PC-9 (cell line): ENCODE data around the gene ENG.

Experiments
- EZH2 ChIP-seq: fragments of 200-600 bp; sonication (generic); IDR thresholded peaks from 2 replicates; pipeline ENCODE4 v1.8.0; 2017; ENCODE audit warnings: antibody characterized with exemption, low read depth
- TF ChIP-seq, protein P1 (sequence below): fragments of 200-600 bp; sonication (generic); conservative IDR thresholded peaks from 2 replicates; pipeline ENCODE4 v1.6.1; 2017; ENCODE audit warnings: mixed run types, antibody characterized with exemption, mild to moderate bottlenecking, moderate library complexity

DNA sequence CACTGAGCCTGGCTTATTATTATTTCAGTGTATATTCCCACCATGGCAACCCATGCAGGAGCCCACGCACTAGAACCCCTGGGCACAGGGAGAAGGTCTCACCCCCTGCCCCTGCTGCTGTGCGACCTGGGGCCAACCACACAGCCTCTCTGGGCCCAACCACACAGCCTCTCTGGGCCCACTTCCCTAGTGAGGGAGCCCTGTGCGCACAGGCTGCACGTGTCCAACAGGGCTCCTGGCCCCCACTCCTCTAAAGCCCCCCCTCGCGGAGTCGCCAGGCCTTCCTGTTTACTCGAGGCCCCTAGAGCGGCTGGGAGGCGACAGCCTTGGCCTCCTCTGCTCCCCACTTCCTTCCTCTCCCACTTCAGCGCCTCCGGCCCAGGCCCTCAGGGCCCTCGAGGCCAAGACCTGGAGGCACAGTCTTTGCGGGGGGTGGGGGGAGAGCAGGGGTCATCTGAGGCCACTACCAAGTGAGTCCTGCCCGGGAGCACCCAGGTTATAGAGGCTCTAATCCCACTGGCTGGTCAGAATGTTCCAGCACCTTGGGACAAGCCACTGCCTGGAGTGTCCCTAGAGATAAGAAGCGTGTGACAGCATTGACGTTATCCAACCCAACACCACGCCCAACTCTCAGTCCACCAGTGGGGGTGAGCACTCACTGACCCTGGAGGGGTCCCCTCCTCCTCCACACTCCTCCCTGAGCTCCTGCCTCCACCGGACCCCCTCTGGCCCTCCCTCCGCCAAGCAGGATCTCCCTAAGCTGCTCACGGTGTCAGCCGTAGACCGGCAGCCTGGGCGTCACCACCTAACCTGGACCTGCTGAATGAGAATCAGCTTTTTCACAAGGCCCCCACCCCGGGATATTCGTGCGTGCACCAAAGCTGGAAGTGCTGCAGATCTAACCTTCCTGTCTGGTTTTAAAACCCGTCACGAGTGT lies 7.9 kb upstream of the ENG start:
- no peak for TF ChIP-seq EZH2
- TF ChIP-seq, protein P1, sequence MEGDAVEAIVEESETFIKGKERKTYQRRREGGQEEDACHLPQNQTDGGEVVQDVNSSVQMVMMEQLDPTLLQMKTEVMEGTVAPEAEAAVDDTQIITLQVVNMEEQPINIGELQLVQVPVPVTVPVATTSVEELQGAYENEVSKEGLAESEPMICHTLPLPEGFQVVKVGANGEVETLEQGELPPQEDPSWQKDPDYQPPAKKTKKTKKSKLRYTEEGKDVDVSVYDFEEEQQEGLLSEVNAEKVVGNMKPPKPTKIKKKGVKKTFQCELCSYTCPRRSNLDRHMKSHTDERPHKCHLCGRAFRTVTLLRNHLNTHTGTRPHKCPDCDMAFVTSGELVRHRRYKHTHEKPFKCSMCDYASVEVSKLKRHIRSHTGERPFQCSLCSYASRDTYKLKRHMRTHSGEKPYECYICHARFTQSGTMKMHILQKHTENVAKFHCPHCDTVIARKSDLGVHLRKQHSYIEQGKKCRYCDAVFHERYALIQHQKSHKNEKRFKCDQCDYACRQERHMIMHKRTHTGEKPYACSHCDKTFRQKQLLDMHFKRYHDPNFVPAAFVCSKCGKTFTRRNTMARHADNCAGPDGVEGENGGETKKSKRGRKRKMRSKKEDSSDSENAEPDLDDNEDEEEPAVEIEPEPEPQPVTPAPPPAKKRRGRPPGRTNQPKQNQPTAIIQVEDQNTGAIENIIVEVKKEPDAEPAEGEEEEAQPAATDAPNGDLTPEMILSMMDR, result no peak
